H9 (cell line): ENCODE results near the gene MYO1C. TPM values are rescaled to one million over a fixed set of nuclear protein-coding genes. Genes with fewer than 3 reads are reported as not detected.

Experiments
- DNase-seq: peaks from one replicate; pipeline ENCODE4 v3.0.0-alpha.2; 2017
- H2AFZ ChIP-seq: one replicate; pipeline ENCODE4 v1.6.1; 2013; ENCODE audit warnings: mild to moderate bottlenecking, low read length, control low read depth, moderate library complexity
- H2AK5ac ChIP-seq: 2 replicates; pipeline ENCODE4 v1.6.1; 2013; ENCODE audit warnings: low read length, control low read depth, mixed read lengths; ENCODE audit not compliant: insufficient read length
- H2BK120ac ChIP-seq: one replicate; pipeline ENCODE4 v1.6.1; 2013; ENCODE audit warnings: low read depth, mild to moderate bottlenecking, low read length, control low read depth, inconsistent platforms; ENCODE audit not compliant: poor library complexity, severe bottlenecking
- H2BK12ac ChIP-seq: 2 replicates; pipeline ENCODE4 v1.6.1; 2013; ENCODE audit warnings: low read length, control low read depth, mixed read lengths, low read depth; ENCODE audit not compliant: insufficient read length
- H2BK15ac ChIP-seq: 2 replicates; pipeline ENCODE4 v1.6.1; 2013; ENCODE audit warnings: low read depth, low read length, control low read depth
- H2BK20ac ChIP-seq: one replicate; pipeline ENCODE4 v1.6.1; 2013; ENCODE audit warnings: low read depth, mild to moderate bottlenecking, low read length, control low read depth, inconsistent platforms; ENCODE audit not compliant: poor library complexity, severe bottlenecking
- H2BK5ac ChIP-seq: 2 replicates; pipeline ENCODE4 v1.6.1; 2013; ENCODE audit warnings: low read length, control low read depth, mixed read lengths; ENCODE audit not compliant: insufficient read length
- H3K14ac ChIP-seq: 2 replicates; pipeline ENCODE4 v1.6.1; 2013; ENCODE audit warnings: low read length, control low read depth; ENCODE audit not compliant: insufficient read depth
- H3K18ac ChIP-seq: 2 replicates; pipeline ENCODE4 v1.6.1; 2013; ENCODE audit warnings: low read depth, mild to moderate bottlenecking, mixed read lengths, low read length, control low read depth; ENCODE audit not compliant: insufficient read length
- H3K23ac ChIP-seq: 2 replicates; pipeline ENCODE4 v1.6.1; 2013; ENCODE audit warnings: low read length, control low read depth, mixed read lengths, low read depth; ENCODE audit not compliant: insufficient read length
- H3K23me2 ChIP-seq: 2 replicates; pipeline ENCODE4 v1.6.1; 2013; ENCODE audit warnings: low read depth, mild to moderate bottlenecking, mixed read lengths, low read length, control low read depth; ENCODE audit not compliant: insufficient read length, poor library complexity, severe bottlenecking
- H3K27ac ChIP-seq: 2 replicates; pipeline ENCODE4 v1.5.1; 2013; ENCODE audit warnings: low read length, control low read depth, mixed read lengths, low read depth; ENCODE audit not compliant: insufficient read length
- H3K27me3 ChIP-seq: 2 replicates; pipeline ENCODE4 v1.6.1; 2013; ENCODE audit warnings: low read length, control low read depth, inconsistent platforms; ENCODE audit not compliant: insufficient read depth
- H3K4ac ChIP-seq: 2 replicates; pipeline ENCODE4 v1.6.1; 2013; ENCODE audit warnings: low read depth, mild to moderate bottlenecking, control low read depth, inconsistent platforms, low read length, moderate library complexity
- H3K4me1 ChIP-seq: 2 replicates; pipeline ENCODE4 v1.6.1; 2013; ENCODE audit warnings: low read length, control low read depth, inconsistent platforms; ENCODE audit not compliant: insufficient read depth
- H3K4me2 ChIP-seq: 2 replicates; pipeline ENCODE4 v1.6.1; 2013; ENCODE audit warnings: low read length, control low read depth, mixed read lengths; ENCODE audit not compliant: insufficient read length, insufficient read depth
- H3K56ac ChIP-seq: 2 replicates; pipeline ENCODE4 v1.6.1; 2013; ENCODE audit warnings: low read depth, mild to moderate bottlenecking, mixed read lengths, low read length, control low read depth; ENCODE audit not compliant: insufficient read length
- H3K79me1 ChIP-seq: 2 replicates; pipeline ENCODE4 v1.6.1; 2013; ENCODE audit warnings: low read depth, mild to moderate bottlenecking, moderate library complexity, low read length, control low read depth, inconsistent platforms; ENCODE audit not compliant: insufficient read depth, poor library complexity, severe bottlenecking
- H3K79me2 ChIP-seq: 2 replicates; pipeline ENCODE4 v1.6.1; 2013; ENCODE audit warnings: low read length, control low read depth, inconsistent platforms; ENCODE audit not compliant: insufficient read depth
- H3K9ac ChIP-seq: 2 replicates; pipeline ENCODE4 v1.6.1; 2013; ENCODE audit warnings: low read length, control low read depth, mixed read lengths; ENCODE audit not compliant: insufficient read length; ENCODE audit errors: extremely low read depth
- H3K9me3 ChIP-seq: one replicate; pipeline ENCODE4 v1.6.1; 2013; ENCODE audit warnings: low read depth, low read length, inconsistent platforms; ENCODE audit not compliant: control insufficient read depth
- H3T11ph ChIP-seq: one replicate; pipeline ENCODE4 v1.6.1; 2013; ENCODE audit warnings: mild to moderate bottlenecking, low read length, control low read depth, inconsistent platforms
- H4K20me1 ChIP-seq: one replicate; pipeline ENCODE4 v1.6.1; 2013; ENCODE audit not compliant: control insufficient read depth, insufficient read length, insufficient read depth
- H4K5ac ChIP-seq: 2 replicates; pipeline ENCODE4 v1.6.1; 2013; ENCODE audit warnings: low read depth, mild to moderate bottlenecking, mixed read lengths, low read length, control low read depth; ENCODE audit not compliant: insufficient read length
- H4K8ac ChIP-seq: replicated peaks from 2 replicates; pipeline ENCODE4 v1.6.1; 2013; ENCODE audit warnings: low read length, control low read depth, mixed read lengths, low read depth; ENCODE audit not compliant: insufficient read length
- H4K91ac ChIP-seq: 2 replicates; pipeline ENCODE4 v1.6.1; 2013; ENCODE audit warnings: low read depth, mild to moderate bottlenecking, moderate library complexity, mixed read lengths, low read length, control low read depth; ENCODE audit not compliant: insufficient read length
- H3K27ac Mint-ChIP-seq, 3 experiments: 2 replicates in 2 of 3; 3 replicates in 1 of 3; pipeline ENCODE4 v1.8.0; 2020 to 2021; ENCODE audit warnings: mixed read lengths in 3 of 3, mild to moderate bottlenecking in 1 of 3, moderate library complexity in 1 of 3
- H3K27me3 Mint-ChIP-seq: 2 replicates; pipeline ENCODE4 v1.8.0; 2021; ENCODE audit warnings: low read depth, mild to moderate bottlenecking, moderate library complexity, mixed read lengths
- H3K36me3 Mint-ChIP-seq, 3 experiments: 2 replicates in 2 of 3; 3 replicates in 1 of 3; pipeline ENCODE4 v1.8.0; 2020 to 2021; ENCODE audit warnings: low read depth in 3 of 3, mixed read lengths in 3 of 3; ENCODE audit not compliant: insufficient read depth in 1 of 3
- H3K4me1 Mint-ChIP-seq, 2 experiments: 2 replicates each; pipeline ENCODE4 v1.8.0; 2020; ENCODE audit warnings: mixed read lengths in 2 of 2
- H3K4me3 Mint-ChIP-seq, 2 experiments: 2 replicates in 1 of 2; 3 replicates in 1 of 2; pipeline ENCODE4 v1.8.0; 2020 to 2021; ENCODE audit warnings: mild to moderate bottlenecking in 2 of 2, mixed read lengths in 2 of 2, moderate library complexity in 1 of 2
- H3K9me3 Mint-ChIP-seq, 2 experiments: 2 replicates in 1 of 2; 3 replicates in 1 of 2; pipeline ENCODE4 v1.8.0; 2020; ENCODE audit warnings: mild to moderate bottlenecking in 2 of 2, mixed read lengths in 2 of 2, moderate library complexity in 1 of 2
- CTCF ChIP-seq: fragments of 200-600 bp; sonication (generic); conservative IDR thresholded peaks from 3 replicates; pipeline ENCODE4 v1.8.0; 2021; ENCODE audit warnings: antibody characterized with exemption, mild to moderate bottlenecking
- WGBS: extraction: QIAGEN DNeasy Blood & Tissue Kit; methylation state at CpG from one replicate; pipeline ENCODE4 v1.1.7; 2013; ENCODE audit warnings: missing lambda C conversion rate, low lambda C conversion rate, mixed read lengths; ENCODE audit not compliant: insufficient read length; ENCODE audit errors: extremely low coverage; 5-methylcytosine and 5-hydroxymethylcytosine counted together
- total RNA-seq: library from RNA; stranded (reverse); gene quantifications from 2 replicates; pipeline ENCODE4 v1.2.1, GENCODE V29; 2021

Gene MYO1C
- total RNA-seq, 1 experiment from 2014 or later = 86.5 TPM

GRCh38 chr17:1480747-1481465 lies 11.6 kb downstream of the MYO1C start:
- Histone ChIP-seq H4K91ac (no peak overlapping the region), H2AK5ac (no peak overlapping the region), H3K18ac (no peak overlapping the region), H3K4me1 (no peaks in the 10 kb centered on the region), H3T11ph (no peak overlapping the region), H3K79me1 (no peaks in the 10 kb centered on the region), H3K14ac (no peak overlapping the region), H3K27me3 (no peaks in the 10 kb centered on the region), H4K5ac (no peak overlapping the region), H2BK20ac (no peak overlapping the region), H4K20me1 (no peaks in the 10 kb centered on the region), H2BK120ac (no peak overlapping the region), H3K23me2 (peaks cover 1% of the 10 kb centered on the region), H2BK12ac (no peak overlapping the region), H3K79me2 (no peaks in the 10 kb centered on the region), H3K23ac (no peak overlapping the region), H3K27ac (no peak overlapping the region), H4K8ac (no peak overlapping the region), H3K4ac (no peak overlapping the region), H2AFZ (no peak overlapping the region), H2BK5ac (no peak overlapping the region), H3K4me2 (no peak overlapping the region), H2BK15ac (no peak overlapping the region), H3K9me3 (no peaks in the 10 kb centered on the region), H3K9ac (no peak overlapping the region), H3K56ac (no peak overlapping the region)
- no peaks in the 10 kb centered on the region; a peak in 1 of 5 replicates for H3K9me3 Mint-ChIP-seq
- H3K36me3 Mint-ChIP-seq = peaks cover 2 to 68% (median 59%) of the 10 kb centered on the region in 3 experiments; a peak in 6 of 7 replicates
- H3K27me3 Mint-ChIP-seq = no peaks in the 10 kb centered on the region
- H3K4me1 Mint-ChIP-seq = peaks cover 10 to 19% of the 10 kb centered on the region in 2 experiments
- peak overlapping the region in 1 of 2 experiments; percentile 18; a peak in 1 of 5 replicates for H3K4me3 Mint-ChIP-seq
- WGBS = no CpG with 5 or more reads among the region's 18 CpGs
- peak overlapping the region in 2 of 3 experiments; percentile 35 to 68; a peak in 2 of 7 replicates for H3K27ac Mint-ChIP-seq
- no peak for DNase-seq
- no peak for TF ChIP-seq CTCF
